HG02678 (cell line): ENCODE results near the gene SYT5.
"Not testable (repeated sequence)": the region's sequence is repeated elsewhere in the genome, so short reads cannot be mapped to it uniquely, and the experiment has no call there.

Experiments used
- ATAC-seq: cut with Tn5 transposase; IDR thresholded peaks from one replicate; pipeline ENCODE4 v1.9.1; 2021; ENCODE audit warnings: mild to moderate bottlenecking, moderate library complexity; ENCODE audit not compliant: unreplicated experiment

The SYT5 gene

DNA sequence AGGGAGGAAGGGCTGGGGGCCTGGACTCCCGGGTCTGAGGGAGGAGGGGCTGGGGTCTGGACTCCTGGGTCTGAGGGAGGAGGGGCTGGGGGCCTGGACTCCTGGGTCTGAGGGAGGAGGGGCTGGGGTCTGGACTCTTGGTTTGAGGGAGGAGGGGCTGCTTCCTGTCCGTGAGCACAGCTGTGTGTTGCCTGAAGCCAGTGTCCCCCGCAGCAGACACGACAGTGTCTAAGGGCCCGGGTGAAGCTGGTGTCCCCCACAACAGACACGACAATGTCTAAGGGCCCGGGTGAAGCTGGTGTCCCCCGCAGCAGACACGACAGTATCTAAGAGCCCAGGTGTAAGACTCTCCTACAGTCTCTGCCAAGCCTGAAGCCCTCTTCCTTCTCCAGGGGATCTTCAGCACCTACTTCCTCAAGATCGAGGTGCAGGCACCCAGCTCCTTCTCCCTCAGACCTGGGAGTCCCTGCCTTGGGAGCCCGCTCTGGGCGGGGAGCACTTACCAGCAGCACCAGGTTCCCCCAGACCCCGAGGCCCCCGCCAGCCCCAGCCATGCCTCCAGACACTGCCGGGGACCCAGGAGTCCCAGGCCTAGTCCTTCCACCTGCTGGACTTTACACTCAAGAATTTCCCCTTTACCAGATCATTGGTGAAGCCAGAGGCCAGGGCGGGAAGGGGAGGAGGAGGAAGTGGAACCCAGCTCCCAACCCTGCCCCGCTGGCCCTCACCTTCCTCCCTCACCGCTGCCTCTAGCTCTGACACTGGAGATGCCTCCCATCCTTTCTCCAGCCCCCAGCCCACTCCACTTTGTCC lies 29.0 kb upstream of the SYT5 start, which contains the start of gene PTPRH:
Gene PTPRH, minus strand, starts transcription at position 622 of the 813 bp plus-strand sequence. Its CDS starts 68 bp downstream, at position 554.
- ATAC-seq = no peak

DNA sequence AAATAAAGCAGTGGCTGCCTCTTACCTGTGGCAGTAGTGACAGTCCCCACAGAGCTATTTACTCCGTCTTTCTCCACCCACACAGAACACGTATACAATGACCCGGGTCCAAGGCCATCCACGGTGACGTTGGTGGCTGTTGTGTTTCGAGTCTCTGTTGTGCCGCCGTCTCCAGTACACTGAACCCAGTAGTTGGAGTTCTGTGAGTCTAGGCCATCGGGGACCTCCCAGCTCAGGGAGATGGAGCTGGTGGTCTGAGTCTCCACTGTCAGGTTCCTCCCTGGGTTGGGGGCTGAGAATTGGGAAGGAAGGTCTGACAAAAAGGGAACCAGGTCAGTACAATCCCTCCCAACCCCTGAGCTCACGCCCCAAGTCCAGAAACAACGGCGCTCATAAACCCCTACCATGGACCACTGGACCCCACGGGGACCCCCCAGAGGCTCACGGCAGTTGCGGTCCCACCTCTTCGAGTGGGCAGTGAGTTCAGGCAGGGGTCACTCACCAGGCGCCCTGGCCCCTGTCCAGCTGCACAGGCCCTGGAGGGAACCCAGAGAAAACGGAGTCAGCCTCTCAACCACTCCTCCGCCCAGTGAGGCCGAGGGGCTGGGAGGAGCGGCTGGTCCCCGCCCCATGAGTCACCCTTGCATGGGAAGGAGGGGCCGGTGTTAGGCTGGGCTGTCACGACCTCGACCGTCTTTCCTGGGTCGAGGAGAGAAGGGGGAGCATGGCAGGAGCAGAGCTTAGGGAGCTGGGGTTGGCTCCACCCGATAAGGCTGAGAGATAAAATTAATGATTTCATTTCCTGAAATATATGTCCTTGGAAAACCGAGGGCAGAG lies 26.8 kb upstream of the SYT5 start:
- no peak for ATAC-seq

DNA sequence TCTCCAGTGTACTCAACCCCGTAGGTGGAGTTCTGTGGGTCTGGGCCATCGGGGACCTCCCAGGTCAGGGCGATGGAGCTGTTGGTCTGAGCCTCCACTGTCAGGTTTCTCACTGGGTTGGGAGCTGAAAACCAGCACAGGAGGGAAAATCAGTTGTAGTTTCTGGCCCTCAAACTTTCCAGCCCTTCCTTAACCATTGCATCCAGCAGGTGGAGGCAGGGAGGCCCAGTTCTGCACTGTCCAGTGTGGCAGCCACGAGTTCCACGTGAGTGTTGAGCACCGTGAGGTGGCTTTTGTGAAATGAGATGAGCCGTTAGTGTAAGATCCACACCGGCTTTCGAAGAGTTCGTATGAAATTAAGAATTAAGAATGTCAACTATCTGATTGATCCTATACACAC lies 22.1 kb upstream of the SYT5 start:
- not testable (repeated sequence) for ATAC-seq

DNA sequence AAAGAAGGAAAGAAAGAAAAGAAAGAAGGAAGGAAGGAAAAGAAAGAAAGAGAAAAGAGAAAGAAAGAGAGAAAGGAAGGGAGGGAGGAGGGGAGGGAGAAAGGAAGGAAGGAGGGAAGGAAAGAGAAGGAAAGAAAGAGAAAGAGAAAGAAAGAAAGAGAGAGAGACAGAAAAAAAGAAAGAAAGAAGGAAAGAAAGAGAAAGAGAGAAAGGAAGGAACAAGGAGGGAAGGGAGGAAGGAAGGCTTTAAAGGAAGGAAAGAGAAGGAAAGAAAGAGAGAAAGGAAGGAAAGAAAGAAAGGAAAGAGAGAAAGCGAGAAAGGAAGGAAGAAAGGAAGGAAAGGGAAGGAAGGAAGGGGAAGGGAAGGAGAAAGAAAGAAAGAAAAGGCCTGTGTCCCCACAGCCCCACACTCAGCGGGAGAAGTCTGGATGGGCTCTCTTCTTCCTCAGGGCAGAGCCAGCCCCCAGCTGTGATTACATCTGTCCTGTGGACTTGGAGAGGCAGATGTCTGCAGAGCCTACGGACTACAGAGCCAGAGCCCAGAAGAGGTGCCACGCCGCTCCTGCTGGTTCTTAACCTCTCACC lies 19.6 kb upstream of the SYT5 start:
- no peak for ATAC-seq

DNA sequence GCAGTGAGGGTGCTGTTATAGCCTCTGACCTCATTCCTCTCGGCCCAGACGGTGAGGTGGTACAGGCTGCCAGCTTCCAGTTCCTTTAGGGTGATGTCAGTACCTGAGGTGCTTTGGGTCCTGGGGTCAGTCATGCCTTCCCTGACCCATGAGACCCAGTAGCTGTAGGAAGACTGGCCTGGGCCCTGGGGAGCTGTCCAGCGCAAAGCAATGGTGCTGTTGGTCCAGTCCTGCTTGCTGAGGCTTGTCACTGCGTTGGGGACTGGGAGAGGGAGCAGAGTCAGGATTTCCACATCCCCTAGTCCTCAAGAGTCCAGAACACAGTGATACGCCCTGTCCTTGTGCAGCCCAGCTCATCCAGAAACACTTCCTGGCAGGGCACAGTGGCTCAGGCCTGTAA lies 18.6 kb upstream of the SYT5 start:
- ATAC-seq = no peak

DNA sequence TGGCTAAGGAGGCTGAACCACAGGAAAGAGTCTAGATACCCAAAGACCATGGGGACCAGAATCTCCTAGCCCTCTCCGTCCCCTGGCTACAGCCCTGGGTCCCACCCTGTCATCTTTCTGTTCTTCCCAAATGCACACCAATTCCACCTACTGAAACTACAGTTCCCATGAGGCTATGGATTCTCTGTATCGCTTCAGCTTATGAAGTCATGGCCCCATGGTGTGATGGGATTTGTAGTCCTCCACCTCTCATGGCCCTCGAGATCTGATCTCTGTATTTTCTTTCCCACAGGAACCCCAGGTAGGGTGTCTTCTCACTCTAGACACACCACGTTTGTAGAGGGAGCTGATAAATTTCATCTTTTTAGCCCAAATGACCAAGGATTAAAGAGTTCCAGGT lies 17.4 kb upstream of the SYT5 start:
- no peak for ATAC-seq

DNA sequence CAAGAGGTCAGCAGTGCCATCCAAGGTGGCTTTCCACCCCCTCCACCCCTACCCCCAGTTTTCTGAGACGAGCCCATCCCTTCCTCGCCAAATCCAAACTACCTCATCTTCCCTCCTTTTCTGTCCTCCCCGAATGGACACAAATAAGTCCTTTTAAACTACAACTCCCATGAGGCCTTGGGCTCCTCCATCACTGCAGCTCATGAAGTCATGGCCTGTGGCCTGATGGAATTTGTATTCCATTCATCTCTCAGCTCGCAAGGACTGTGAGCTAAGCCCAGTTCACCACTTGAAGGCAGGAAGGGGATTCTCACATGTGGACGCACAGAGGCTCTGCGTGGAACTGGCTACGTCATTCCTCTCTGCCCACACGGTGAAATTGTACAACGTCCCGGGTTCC lies 16.7 kb upstream of the SYT5 start:
- ATAC-seq = no peak

DNA sequence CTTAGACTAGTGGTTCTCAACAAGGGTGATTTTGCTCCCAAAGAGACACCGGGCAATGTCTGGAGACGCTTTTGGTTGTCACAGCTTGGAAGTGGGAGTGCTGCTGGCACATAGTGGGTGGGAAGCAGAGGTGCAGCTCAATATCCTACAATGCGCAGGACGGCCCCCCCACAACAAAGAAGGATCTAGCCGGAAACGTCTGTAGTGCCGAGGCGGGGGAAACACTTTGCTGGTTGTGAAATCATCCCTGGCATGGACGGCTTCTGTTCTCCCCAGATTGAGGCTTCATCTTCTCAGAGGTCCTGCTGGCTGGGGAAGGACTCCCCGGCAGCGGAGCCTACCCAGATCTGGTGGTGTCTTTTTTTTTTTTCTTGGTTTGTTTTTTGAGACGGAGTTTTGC lies 13.4 kb upstream of the SYT5 start:
- no peak for ATAC-seq

DNA sequence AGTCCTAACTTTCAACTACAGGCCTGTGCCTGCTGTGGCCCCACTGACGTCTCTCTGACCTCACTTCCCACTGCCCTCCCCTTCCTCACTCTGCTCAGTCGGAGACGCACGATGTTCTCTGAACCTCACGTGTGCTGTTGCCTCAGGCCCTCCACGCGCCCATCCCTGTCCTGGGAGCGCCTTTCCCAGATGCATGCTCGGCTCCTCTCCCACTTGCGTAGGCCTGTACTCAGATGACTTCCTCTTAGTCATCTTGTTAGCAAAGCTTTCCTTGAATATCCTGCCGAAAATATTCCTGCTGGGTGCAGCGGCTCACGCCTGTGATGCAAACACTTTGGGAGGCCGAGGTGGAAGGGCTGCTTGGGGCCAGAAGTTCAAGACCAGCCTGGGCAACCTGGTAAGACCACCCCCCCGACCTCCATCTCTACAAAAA lies 9.3 kb upstream of the SYT5 start:
- no peak for ATAC-seq

DNA sequence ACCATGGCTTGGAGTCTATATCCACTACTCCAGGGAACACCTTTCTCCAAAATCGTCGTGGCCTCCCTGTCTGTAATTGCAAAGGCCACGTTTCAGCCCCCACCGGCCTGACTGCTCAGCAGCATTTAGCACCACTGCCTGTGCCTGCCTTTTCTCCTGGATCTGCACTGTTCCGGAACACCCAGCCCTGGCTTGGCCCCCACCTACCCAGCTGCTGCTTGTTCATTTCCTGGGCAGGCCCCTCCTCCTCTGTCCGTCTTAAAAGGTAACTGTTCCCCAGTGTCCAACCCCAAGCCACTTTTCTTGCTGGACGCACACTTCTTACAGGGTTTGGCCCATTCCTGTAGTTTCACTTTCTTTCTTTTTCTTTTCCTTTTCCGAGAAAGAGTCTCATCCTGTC lies 8.5 kb upstream of the SYT5 start:
- no peak for ATAC-seq

DNA sequence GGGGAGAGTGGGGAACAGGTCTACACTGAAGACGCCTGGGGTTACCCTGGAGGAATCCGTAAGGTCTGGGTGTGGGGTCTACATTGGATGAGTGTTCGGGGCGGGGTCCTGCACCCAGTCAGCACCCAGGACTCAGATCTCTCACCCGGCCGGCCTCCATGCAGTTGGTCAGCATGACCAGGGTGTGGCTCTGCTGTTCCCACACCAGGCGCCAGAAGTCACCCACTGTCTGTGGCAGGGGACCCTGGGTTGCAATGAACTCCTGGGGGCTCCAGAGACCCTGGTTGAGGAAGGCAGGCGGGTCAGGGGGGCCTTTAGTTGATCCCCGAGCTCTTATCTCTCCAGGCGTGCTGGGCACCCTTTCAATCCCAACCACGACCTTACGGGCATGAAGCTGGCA lies 6.0 kb upstream of the SYT5 start:
- no peak for ATAC-seq

DNA sequence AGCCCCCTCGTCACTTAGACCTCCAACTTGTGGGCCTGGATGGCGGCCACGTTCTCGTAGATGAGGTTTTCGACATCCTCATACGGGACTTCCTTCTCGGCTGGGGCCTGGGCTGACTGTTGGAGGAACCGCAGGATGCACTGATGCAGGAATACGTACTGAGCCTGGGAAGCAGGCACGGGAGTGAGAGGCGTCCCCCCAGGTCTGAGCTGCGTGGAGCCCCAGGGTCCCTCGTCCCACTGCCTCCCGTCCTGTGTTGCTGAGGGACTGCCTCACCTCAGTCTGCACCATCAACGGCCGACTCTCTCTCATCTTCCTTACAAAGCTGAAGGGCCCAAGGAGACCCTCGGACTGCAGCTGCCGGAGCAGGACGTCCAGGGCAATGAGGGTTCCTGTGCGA lies 1.7 kb upstream of the SYT5 start:
- no peak for ATAC-seq

DNA sequence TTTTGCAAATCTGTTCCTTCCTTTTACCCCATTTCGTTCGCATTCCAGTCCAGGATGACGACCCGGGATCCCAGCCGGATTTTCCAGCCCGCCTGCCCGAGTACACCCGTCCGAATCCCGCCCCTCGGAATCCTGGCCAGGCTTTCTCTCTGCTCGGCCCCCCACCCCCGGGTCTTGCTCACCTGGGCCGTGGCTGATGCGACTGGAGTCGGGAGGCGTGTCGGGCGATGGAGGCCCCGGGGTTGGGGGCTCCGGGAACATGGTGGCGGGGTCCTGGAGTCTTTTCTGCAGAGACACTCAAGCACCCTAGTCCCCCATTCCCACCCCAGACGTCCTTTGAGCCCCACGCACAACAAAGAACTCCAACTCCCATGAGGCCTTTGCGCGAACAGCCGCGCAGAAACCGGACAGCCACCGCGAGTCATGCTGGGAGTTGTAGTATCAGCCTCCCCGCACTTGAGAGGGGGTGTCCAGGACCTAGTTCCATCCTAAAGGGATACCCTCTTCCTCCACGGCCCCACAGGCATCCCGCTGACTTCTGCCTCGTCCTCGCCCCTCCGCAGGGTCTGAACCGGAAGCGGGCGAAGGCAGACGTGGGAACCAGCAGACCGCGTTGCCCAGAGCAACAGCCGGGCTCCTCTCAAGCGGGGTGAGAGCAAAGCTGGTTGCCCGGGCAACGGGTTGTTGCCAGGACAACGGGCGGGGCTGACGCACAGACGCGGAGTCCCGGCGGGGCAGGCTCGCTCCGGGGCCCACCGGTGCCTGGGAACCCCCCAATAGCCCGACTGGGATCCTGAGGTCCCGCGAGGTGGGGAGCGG lies 1.1 kb downstream of the SYT5 start:
- peak; percentile 88 for ATAC-seq

DNA sequence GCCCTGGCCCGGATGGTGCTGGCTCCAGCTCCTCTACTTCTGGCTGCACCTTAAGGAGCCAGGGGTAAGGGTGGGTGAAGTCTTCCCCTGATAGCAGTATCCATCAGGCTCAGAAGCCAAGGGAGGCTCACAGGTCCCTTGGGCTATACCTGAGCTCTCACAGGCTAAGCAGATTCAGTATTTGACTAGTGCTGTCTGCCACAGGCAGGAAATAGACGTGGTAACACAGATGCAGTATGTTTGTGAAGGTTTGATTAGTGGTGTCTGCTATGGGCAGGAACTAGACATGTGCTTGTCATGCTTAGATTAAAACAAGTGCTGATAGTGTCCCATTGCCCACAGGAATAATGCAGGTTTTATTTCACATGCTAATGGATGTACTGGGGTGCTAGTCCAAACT lies 4.0 kb downstream of the SYT5 start:
- no peak for ATAC-seq

DNA sequence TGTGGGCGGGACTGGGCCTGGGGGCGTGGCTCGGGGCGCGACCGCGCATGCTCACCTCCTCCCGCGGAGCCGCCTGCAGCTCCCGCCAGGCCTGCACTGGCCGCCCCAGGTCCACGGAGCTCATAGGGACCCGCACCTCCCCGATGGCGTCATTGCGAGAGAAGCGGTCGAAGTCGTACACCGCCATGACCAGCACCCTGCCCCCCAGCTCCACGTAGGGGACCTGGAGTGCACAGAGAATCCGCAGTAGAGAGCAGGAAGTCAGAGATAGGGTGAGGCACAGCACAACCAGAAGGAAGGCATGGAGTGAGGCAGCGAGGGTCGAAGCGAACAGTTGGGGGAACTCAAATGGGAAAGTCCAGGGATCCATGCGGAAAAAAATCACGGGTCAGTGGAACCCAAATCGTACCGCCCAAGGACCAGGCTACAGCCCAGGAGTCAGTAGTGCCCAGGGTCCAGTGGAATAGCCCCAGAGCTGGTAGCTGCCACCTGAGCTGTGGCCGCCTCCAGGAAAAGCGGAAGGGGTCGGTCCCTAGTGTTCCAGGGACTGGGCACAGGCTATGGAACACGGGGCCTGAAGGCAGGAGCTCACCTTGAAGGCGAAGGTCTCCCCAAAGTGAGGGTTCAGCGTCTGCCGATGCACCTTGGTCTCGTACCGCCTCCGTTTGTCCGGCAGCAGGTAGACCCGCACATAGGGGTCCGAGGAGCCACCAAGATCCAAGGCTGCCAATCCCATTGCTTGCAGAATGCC lies 4.8 kb downstream of the SYT5 start:
- ATAC-seq = no peak

DNA sequence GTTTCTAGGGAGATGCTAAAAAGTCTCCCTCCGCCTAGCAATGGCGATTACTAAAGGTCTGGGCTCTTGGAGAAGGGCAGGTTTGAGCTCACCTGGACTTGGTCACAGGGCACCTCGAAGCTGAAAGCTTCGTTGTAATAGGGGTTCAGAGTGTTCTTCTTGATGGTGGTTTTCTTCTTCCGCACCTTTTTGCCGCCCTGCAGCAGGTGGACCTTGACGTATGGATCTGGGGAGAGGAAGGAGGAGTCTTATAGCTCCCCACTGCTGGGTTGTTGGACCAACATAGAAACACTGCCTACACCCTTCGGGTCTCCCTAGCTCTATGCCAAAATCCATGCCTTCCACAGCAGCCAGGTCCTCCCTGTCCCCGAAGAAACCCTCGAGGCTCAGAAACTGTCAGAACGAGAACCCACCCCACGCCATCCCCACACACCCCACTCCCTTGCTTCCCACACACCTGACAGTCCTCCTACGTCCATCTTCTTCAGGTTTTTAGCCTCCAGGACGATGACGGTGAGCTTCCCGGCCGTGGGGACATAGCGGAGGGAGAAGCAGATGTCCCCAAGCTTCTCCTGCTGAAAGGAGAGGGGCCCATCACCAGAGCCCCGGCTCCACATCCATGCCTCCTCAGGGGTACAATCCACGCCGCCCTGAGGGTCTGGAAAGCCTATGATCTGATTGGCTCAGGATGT lies 5.5 kb downstream of the SYT5 start:
- no peak for ATAC-seq

DNA sequence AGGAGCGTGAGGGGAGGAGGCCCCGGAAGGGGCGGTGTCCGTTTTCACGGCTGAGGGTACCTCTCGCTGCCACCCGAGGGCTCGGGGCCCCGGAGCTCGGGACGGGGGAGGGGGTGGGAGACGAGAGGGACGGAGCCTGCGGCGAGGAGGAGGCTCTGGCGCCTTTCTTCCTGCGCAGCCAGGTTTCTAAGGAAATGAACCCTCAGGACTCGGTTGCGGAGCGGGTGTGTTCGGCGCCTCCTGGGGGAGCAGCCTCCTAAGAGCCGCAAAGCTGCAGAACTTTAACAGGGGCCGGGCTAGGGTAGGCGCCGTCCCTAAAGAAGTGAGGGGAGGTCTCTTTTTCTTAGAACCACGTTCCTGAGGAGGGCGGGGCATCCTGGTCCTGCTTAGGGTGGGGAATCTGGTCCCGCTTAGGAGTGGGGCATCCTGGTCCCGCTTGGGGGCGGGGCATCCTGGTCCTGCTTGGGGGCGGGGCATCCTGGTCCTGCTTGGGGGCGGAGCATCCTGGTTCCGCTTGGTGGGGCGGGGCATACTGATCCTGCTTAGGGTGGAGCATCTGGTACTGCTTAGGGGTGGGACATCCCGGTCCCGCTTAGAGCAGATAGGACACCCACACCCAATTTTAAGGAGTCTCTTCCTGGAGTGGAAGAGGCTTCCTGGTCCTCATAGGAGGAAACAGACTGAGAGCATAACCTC lies 6.2 kb downstream of the SYT5 start:
- ATAC-seq = no peak

DNA sequence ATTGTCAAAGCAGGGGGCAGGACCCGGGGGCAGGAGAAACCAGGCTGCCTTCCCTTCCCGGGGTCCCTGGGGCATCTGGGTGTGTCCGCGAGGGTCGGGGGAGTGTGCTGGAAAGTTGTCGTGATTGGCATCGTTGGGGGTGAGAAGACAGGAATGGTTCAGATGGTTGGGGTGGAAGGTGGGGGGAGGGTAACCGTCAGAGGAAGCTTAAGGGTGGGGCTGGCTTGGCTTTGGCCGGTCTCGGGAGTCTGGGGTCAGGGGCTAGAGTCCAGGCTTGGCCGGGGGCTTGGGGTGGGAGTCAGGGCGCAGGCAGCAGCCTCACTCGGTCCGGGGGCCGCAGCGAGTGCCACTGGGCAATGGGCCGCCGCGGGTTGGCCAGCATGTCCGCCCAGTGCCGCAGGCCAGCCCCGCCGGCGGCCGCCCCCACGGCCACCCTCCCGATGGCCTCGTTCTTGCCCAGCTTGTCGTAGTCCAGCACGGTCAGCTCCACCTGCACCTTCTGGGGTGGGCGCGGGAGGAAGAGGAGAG lies 6.8 kb downstream of the SYT5 start:
- no peak for ATAC-seq

DNA sequence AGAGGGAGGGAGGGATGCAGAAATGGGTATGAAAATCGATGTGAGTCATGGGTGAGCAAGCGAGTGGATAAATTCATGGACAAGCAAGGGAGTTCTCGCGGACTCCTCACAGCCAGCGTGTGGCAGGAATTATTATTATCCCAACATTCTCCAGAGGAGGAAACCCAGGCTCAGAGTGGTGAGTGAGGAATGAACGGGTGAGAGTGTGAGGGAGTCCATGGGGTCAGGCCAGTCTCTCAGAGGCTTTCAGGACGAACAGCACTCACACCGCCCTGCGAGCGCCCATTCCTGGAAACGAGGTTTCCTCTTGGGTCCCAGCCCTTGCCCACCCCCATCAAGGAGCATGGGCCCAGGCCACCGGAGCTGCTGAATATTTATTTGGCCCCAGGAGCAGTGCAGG lies 7.3 kb downstream of the SYT5 start:
- no peak for ATAC-seq
